Bone marrow (tissue), 2 donors: ENCODE measurements around the gene CPAMD8.
"Not testable (repeated sequence)": the region's sequence is repeated elsewhere in the genome, so short reads cannot be mapped to it uniquely, and the experiment has no call there.

Experiments used
- DNase-seq, 2 donors: peaks; one replicate each; lab custom pipeline; 2025; lab: John Stamatoyannopoulos, UW

CPAMD8 gene

GRCh38 chr19:16946951-16947940, 79.4 kb downstream of the CPAMD8 start:
- DNase-seq = no peak

DNA sequence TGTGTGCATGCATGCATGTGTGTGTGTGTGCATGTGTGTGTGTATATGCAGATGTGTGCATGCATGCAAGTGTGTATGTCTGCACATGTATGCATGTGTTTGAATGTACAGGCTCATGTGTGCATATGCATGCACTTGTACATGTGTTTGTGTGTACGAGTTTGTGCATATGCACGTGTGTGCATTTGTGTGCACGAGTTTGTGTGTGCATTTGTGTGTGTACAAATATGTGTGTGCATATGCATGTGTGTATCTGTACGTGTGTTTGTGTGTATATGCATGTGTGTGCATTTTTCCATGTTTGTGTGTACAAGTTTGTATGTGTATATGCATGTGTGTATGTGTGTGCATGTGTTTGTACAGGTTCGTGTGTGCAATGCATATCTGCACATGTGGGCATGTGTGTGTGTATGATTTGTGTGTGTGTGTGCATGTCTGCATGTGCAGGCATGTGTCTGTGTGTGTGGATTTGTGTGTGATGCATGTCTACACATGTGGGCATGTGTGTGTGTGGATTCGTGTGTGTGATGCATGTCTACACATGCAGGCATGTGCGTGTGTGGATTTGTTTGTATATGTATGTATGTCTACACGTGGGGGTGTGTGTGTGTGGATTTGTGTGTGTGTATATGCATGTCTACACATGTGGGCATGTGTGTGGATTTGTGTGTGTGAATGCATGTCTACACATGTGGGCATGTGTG, 80.7 kb downstream of the CPAMD8 start:
- DNase-seq = no peak

GRCh38 chr19:16945364-16945714, 81.3 kb downstream of the CPAMD8 start:
- no peak for DNase-seq

- DNase-seq = no peak
Measured at GRCh38 chr19:16944626-16945363, 81.8 kb downstream of the CPAMD8 start.

GRCh38 chr19:16943942-16944625, 82.5 kb downstream of the CPAMD8 start:
- DNase-seq = no peak

DNA sequence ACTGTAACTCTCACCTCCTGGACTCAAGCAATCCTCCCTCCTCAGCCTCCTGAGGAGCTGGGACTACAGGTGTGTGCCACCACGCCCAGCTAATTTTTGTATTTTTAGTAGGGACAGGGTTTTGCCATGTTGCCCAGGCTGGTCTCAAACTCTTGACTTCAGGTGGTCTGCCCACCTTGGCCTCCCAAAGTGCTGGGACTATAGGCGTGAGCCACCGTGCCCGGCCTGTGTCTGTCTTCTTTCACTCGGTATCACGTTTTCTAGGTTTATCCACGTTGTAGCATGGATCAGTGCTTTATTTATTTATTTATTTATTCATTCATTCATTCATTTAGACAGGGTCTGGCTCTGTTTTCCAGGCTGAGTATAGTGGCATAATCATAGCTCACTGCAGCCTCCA, 83.5 kb downstream of the CPAMD8 start:
- not testable (repeated sequence) for DNase-seq

DNA sequence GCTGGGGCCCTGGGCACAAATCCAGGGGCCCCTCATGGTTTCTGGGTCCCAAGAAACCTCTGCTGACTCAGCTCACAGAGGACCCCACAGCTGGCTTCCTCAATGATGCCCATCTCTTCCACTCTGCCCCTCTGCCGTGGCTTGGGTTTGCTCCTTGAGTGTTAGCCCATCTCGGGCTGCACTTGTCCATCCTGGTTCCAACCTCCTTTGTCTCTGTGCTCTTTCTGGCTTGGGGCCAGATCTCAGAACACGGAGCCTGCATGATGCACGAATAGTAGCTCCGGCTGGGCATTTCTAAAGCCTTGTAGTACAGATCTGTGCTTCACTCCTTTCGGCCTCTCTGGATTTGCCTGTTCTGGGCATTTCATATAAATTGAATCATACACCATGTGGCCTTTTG, 84.0 kb downstream of the CPAMD8 start:
- no peak for DNase-seq

- no peak for DNase-seq
Measured at GRCh38 chr19:16940626-16941025, 86.0 kb downstream of the CPAMD8 start.

DNA sequence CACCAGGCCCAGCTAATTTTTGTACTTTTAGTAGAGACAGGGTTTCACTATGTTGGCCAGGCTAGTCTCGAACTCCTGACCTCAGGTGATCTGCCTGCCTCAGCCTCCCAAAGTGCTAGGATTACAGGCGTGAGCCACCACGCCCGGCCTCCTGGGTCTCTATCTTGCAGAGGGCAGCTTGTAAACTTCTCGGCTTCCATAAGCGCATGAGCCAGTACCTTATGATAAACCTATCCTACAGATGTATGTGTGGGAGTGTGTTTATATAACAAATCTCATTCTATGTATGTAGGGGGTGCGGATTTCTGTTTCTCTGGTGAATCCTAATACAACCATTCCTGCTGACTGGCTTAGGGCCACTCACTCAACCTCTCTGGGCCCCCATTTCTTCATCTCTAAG, 86.5 kb downstream of the CPAMD8 start:
- DNase-seq = not testable (repeated sequence)

DNA sequence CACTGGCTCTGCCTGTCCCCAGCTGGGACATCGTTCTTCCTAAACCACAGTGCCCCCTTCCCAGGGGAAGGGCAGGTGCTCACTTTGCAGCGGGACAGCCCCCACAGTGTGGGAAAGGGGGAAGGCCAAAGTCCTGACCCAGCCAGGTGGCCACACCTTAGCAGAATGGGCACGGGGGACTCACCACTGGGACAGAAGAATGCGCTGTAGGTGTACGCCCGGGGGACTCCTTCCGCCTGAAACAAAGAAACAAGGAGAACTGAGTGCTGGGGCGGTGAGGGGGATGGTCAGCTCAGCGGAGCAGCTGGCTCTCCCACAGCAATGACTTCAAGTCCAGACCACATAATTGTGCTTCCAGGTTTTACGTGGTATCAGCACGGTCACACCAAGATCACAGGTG, 88.4 kb downstream of the CPAMD8 start:
- DNase-seq = no peak

DNA sequence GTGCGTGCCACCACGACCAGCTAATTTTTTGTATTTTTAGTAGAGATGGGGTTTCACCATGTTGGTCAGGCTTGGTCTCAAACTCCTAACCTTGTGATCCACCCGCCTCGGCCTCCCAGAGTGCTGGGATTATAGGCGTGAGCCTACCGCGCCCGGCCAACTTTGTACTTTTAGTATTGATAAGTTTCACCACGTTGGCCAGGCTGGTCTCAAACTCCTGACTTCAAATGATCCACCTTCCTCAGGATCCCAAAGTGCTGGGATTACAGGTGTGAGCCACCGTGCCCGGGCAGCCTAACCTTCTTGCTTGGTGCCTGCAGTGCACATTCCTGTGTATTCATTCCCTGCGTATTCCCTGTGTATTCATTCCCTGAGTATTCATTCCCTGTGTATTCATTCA, 88.8 kb downstream of the CPAMD8 start:
- DNase-seq = not testable (repeated sequence)

DNA sequence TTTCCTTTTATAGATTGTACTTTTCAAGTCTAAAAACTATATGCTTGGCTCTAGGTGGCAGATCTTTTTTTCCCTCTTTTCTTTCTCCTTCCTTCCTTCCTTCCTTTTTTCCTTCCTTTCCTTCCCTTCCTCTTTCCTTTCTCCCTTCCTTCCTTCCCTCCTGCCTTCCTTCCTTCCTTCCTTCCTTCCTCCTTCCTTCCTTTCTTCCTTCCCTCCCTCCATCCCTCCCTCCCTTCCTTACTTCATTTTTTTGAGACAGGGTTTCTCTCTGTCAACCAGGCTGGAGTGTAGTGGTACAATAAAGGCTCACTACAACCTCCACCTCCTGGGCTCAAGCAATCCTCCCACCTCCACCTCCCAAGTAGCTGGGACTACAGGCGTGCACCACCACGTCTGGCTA, 89.7 kb downstream of the CPAMD8 start:
- DNase-seq = no peak

GRCh38 chr19:16934489-16934888, 92.1 kb downstream of the CPAMD8 start:
- DNase-seq = no peak

DNA sequence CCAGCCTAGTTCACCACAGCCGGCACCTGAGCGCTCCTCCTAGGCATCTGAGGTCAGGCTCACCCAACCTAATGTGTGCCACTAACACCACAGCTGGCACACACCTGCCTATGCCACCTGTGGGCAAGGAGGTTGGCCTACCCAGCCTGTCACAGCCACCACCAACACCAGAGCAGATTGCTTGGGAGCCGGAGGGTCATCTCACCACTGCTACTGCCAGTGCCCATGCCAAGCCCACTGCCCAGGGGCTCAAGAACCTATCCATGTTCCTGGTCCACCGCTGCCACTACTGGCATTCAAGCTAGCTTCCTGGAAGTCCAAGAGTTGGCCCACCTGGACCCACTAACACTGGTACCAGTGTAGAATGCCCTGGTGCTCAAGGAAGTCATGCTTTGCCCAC, 95.3 kb downstream of the CPAMD8 start:
- no peak for DNase-seq

- DNase-seq = no peak
Measured at GRCh38 chr19:16930753-16931152, 95.9 kb downstream of the CPAMD8 start.

- DNase-seq = no peak
Measured at GRCh38 chr19:16928916-16929315, 97.7 kb downstream of the CPAMD8 start.

DNA sequence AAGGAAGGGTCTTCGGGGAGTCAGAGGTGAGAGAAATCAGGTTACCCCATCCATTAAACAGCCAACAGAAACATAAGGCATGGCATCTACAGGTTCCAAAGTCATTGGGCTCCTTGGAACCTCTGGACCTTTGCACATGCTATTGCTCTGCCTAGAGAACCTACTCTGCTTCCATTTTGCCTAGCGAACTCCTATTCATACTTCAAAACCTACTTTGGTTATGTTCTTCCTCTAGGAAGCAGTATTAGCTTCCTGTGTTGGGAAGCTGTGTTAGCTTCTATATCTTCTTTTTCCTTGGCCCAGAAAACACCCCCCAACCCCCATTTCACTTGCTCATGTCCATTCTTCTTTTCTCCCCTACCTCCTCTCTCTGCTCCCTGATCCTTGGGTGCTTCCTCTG, 98.3 kb downstream of the CPAMD8 start:
- DNase-seq = no peak

DNA sequence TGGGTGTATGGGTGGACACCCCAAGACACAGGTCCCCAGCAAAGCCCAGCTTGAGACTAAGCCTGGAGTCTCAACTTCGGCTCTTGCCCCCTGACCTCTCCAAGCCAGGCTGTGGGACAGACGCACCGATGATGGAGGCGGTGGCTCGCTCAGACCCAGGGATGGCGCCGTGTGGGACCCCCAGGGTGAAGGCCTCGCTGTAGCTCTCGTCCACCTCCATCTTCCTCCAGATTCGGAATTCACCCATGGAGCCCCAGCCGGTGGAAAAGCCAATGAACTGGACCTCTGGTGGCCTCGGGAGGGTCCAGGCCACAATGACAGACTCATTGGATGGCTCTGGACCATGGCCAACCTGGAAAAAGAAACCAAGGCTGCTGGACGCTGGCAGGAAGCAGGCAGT, 98.7 kb downstream of the CPAMD8 start:
- no peak for DNase-seq

DNA sequence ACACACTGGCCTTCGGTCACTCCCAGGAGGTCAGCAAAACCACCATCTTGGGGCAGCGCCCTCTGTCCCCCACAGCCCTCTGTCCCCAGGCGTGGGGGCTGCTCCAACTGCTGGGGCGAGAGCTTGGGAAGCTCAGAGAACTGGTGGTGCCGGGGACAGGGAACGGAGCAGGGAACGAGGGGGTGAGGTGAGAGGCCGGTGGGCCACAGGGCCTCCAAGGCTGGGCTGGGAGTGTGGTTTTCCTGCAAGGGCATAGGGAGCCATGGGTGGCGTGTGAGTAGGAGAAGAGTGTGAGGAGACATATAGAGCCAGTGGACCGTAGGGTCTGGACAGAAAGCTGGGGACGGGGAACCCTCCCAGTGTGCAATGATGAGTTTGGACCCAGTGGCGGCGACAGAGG, 103.7 kb downstream of the CPAMD8 start:
- DNase-seq = no peak

DNA sequence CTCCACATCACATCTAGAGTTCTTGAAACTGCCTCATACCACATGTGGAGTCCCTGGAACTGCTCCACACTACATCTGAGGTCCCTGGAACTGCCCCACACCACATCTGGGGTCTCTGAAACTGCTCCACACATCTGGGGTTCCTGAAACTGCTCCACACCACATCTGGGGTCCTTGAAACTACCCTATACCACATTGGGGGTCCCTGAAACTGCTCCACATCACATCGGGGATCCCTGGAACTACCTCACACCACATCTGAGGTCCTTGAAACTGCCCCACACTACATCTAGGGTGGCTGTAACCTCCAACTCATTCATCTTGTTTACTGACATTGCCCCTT, 104.0 kb downstream of the CPAMD8 start:
- DNase-seq = no peak

- no peak for DNase-seq
Measured at GRCh38 chr19:16921766-16922591, 104.6 kb downstream of the CPAMD8 start.
